Esophagus muscularis mucosa (tissue), 3 donors: ENCODE results near the gene RPL13.

Source experiments
- CTCF ChIP-seq, 3 experiments: fragments of 200-600 bp in 2 of 3; fragments of 450-650 bp in 1 of 3; sonication (generic) in 2 of 3; IDR thresholded peaks; one replicate each; pipeline ENCODE4 v1.5.1; 2017 to 2019; ENCODE audit warnings: antibody characterized with exemption in 3 of 3, mild to moderate bottlenecking in 2 of 3, moderate library complexity in 1 of 3
- POLR2A ChIP-seq: fragments of 450-650 bp; IDR thresholded peaks from one replicate; pipeline ENCODE4 v1.6.1; 2017; ENCODE audit warnings: antibody characterized with exemption, moderate library complexity, mild to moderate bottlenecking, low read depth

DNA sequence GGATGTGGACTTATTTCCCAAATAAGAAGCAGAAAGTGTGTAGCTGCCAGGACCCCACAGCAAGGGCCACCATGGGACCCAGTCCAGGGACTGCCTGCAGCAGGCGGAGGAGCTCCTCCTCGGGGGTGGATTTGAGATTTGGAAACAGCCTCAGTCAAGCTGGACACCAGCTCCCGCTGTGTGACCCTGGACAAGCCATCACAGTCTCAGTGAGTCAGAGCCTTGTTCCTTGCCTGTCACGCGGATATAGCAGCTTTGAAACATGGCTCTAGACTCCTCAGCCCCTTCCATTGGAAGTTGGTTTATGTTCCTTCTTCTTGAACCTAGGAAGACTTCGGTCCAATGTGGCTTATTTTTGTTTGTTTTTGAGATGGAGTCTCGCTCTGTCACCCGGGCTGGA is 40.5 kb downstream of the RPL13 start:
- TF ChIP-seq CTCF (IDR thresholded peaks at IDR 0.05), result no peak
- TF ChIP-seq POLR2A, result no peak
